GM19324 (cell line): ENCODE measurements around the gene RPL15.

Source experiments
- ATAC-seq: cut with Tn5 transposase; IDR thresholded peaks from one replicate; pipeline ENCODE4 v1.9.1; 2021; ENCODE audit warnings: mild to moderate bottlenecking, moderate library complexity; ENCODE audit not compliant: unreplicated experiment, low FRiP score

RPL15 gene

GRCh38 chr3:23954144-23954543, 37.2 kb downstream of the RPL15 start:
- no peak for ATAC-seq

GRCh38 chr3:23956701-23957100, 39.8 kb downstream of the RPL15 start:
- ATAC-seq, result no peak

GRCh38 chr3:23959135-23959900, 42.4 kb downstream of the RPL15 start:
- no peak for ATAC-seq

GRCh38 chr3:23960649-23961048, 43.7 kb downstream of the RPL15 start:
- no peak for ATAC-seq

- no peak for ATAC-seq
Measured at GRCh38 chr3:23961066-23961465, 44.1 kb downstream of the RPL15 start.

GRCh38 chr3:23961913-23962312, 45.0 kb downstream of the RPL15 start:
- no peak for ATAC-seq

GRCh38 chr3:23964537-23965235, 47.8 kb downstream of the RPL15 start:
- no peak for ATAC-seq

GRCh38 chr3:23966328-23966727, 49.4 kb downstream of the RPL15 start:
- no peak for ATAC-seq

GRCh38 chr3:23968463-23969184, 51.7 kb downstream of the RPL15 start:
- no peak for ATAC-seq

- no peak for ATAC-seq
Measured at GRCh38 chr3:23969393-23969792, 52.5 kb downstream of the RPL15 start.
